ENCODE data around the gene UBN2. TPM values are rescaled to one million over a fixed set of nuclear protein-coding genes. Genes with fewer than 3 reads are reported as not detected.

Gene UBN2
- total RNA-seq, result 5.3 and 8.1 TPM in 2 replicates

GRCh38 chr7:139230774-139231512, at the start of gene UBN2:
TSS of gene UBN2 (plus strand) at chr7:139231237. CDS start at chr7:139231485, 248 bp downstream.

DNA sequence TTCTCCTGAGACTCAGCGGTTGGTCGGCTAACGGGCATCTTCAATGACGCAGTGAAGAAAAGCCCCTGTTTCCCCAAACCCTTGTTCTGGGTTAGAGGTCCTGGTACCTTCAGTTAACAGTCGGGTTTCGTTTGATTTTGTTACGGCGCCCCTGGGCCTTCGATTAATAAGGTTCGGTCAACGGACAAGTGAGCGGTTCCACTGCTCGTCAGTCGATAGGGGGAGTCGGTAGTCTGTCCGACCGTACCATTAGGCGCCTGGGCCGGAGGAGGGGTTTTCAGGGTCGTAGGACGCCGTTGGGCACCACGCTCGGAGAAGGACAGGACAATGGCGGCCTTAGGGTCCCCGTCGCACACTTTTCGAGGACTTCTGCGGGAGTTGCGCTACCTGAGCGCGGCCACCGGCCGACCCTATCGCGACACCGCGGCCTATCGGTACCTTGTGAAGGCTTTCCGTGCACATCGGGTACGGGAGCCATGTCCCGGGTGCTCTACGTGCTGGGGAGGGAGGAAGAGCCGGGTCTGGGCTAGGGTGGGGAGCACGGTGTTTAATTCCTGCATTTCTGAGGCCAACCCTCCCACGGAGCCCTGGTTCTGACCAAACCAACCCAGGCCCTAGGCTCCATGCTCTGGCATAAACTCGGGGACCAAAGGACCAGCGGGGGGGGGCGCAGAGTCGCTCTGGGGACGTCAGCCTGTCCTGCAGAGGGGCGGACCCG, 110.2 kb downstream of the UBN2 start, which contains the start of gene FMC1:
TSS of gene FMC1 (plus strand) at position 280 of the 718 bp plus-strand sequence. CDS start at position 328, 48 bp downstream.

Other genes with a start within 250 kb of the UBN2 start
- 0.44 and 0.99 TPM in 2 replicates for gene KIAA1549, start 249.8 kb upstream of the UBN2 start, total RNA-seq
- 7.1 and 11.7 TPM in 2 replicates for gene ZC3HAV1L, start 195.2 kb upstream of the UBN2 start, total RNA-seq
- 33.9 and 43.2 TPM in 2 replicates for gene ZC3HAV1, start 121.5 kb upstream of the UBN2 start, total RNA-seq
- gene FMC1, start 110.1 kb downstream of the UBN2 start, total RNA-seq, result 8.1 and 8.8 TPM in 2 replicates
- 58.0 and 78.9 TPM in 2 replicates for gene LUC7L2, start 128.7 kb downstream of the UBN2 start, total RNA-seq